NOMO-1 treated with dmso at 0.1 percent for 144 hours (cell line): Measurements from ENCODE around the gene SHROOM3.

Source experiments
- DNase-seq: peaks from one replicate; lab custom pipeline; 2025; ENCODE audit not compliant: unreplicated experiment; lab: John Stamatoyannopoulos, UW

Gene SHROOM3

GRCh38 chr4:76536373-76536689 is 101.3 kb downstream of the SHROOM3 start:
- no peak for DNase-seq

GRCh38 chr4:76538296-76538695 is 103.3 kb downstream of the SHROOM3 start:
- DNase-seq: no peak

GRCh38 chr4:76539979-76540378 is 105.0 kb downstream of the SHROOM3 start:
- DNase-seq: no peak

- no peak for DNase-seq
These were observed 105.5 kb downstream of the SHROOM3 start for GRCh38 chr4:76540486-76540885.

- no peak for DNase-seq
These were observed 108.3 kb downstream of the SHROOM3 start for GRCh38 chr4:76543378-76543777.

- DNase-seq: no peak
These were observed 109.7 kb downstream of the SHROOM3 start for GRCh38 chr4:76544725-76545124.

- DNase-seq: peak; percentile 62
These were observed 110.3 kb downstream of the SHROOM3 start for GRCh38 chr4:76545226-76545884.

- no peak for DNase-seq
These were observed 111.3 kb downstream of the SHROOM3 start for GRCh38 chr4:76546327-76546726.

GRCh38 chr4:76546759-76547742 is 112.0 kb downstream of the SHROOM3 start:
- DNase-seq: no peak

- no peak for DNase-seq
These were observed 113.7 kb downstream of the SHROOM3 start for GRCh38 chr4:76548704-76549103.

- DNase-seq: no peak
These were observed 114.7 kb downstream of the SHROOM3 start for GRCh38 chr4:76549765-76550164.

- DNase-seq: no peak
These were observed 116.1 kb downstream of the SHROOM3 start for GRCh38 chr4:76550966-76551780.

GRCh38 chr4:76554630-76555029 is 119.6 kb downstream of the SHROOM3 start:
- no peak for DNase-seq

- no peak for DNase-seq
These were observed 121.4 kb downstream of the SHROOM3 start for GRCh38 chr4:76556452-76556851.

GRCh38 chr4:76558396-76559235 is 123.6 kb downstream of the SHROOM3 start:
- no peak for DNase-seq

- no peak for DNase-seq
These were observed 124.4 kb downstream of the SHROOM3 start for GRCh38 chr4:76559236-76560071.

GRCh38 chr4:76562161-76562560 is 127.1 kb downstream of the SHROOM3 start:
- DNase-seq: no peak

- DNase-seq: no peak
These were observed 127.9 kb downstream of the SHROOM3 start for GRCh38 chr4:76562836-76563453.

- no peak for DNase-seq
These were observed 128.6 kb downstream of the SHROOM3 start for GRCh38 chr4:76563454-76564122.
